ENCODE data around the gene USP11.

DNA sequence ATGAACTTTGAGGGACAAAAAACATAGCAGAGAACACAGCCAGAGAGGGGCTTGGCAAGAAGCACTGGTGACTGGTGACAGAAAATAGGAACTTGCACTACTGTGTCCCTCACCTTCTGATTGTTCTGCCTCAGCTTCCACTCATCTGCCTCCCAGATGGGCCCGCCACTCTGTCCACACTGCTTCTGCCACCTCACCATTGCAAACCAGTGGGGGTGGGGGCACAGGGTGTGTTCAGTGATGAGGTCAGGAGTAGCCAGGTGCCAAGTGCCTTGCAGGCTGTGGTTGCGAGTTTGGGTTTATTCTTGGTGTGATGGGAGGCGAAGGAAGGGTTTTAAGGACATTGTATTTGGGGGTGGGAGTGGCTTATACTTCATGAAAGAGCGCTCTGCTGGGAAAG is 48.3 kb upstream of the USP11 start:
- TF ChIP-seq, protein P1, sequence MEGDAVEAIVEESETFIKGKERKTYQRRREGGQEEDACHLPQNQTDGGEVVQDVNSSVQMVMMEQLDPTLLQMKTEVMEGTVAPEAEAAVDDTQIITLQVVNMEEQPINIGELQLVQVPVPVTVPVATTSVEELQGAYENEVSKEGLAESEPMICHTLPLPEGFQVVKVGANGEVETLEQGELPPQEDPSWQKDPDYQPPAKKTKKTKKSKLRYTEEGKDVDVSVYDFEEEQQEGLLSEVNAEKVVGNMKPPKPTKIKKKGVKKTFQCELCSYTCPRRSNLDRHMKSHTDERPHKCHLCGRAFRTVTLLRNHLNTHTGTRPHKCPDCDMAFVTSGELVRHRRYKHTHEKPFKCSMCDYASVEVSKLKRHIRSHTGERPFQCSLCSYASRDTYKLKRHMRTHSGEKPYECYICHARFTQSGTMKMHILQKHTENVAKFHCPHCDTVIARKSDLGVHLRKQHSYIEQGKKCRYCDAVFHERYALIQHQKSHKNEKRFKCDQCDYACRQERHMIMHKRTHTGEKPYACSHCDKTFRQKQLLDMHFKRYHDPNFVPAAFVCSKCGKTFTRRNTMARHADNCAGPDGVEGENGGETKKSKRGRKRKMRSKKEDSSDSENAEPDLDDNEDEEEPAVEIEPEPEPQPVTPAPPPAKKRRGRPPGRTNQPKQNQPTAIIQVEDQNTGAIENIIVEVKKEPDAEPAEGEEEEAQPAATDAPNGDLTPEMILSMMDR (IDR thresholded peaks at IDR 0.05; ENCODE audit: low read length), result no peak
- no peak for TF ChIP-seq EZH2 (IDR thresholded peaks at IDR 0.05; ENCODE audit: borderline replicate concordance, low read length)
